SK-N-SH (cell line): ENCODE results near the gene IFNA5. TPM values are rescaled to one million over a fixed set of nuclear protein-coding genes. Genes with fewer than 3 reads are reported as not detected.

ENCODE experiments used
- CTCF ChIA-PET: fragments of 300-600, 350-600 bp; formaldehyde crosslinking; extraction: SDS; loops from one replicate; lab custom pipeline; 2021; lab: Yijun Ruan, JAX
- POLR2A ChIA-PET: fragments of 350-600 bp; sonication (Branson Sonifier 250); formaldehyde crosslinking; extraction: SDS; loops from one replicate; lab custom pipeline; 2020; ENCODE audit warnings: antibody characterized with exemption, inconsistent platforms; lab: Yijun Ruan, JAX
- DNase-seq: peaks from one replicate; pipeline ENCODE4 v3.0.0; 2012
- H2AFZ ChIP-seq: fragments of 200-600 bp; sonication (generic); 2 replicates; pipeline ENCODE4 v1.8.1; 2016; ENCODE audit warnings: antibody characterized with exemption, mild to moderate bottlenecking, low read depth
- H3F3A ChIP-seq: fragments of 200-600 bp; sonication (generic); replicated peaks from 2 replicates; pipeline ENCODE3; 2016; ENCODE audit warnings: antibody characterized with exemption, mild to moderate bottlenecking; ENCODE audit not compliant: insufficient read depth
- H3K27ac ChIP-seq, 2 experiments: fragments of 200-500 bp in 1 of 2; fragments of 200-600 bp in 1 of 2; sonication (Bioruptor generic) in 1 of 2; sonication (generic), shearing (Covaris generic) in 1 of 2; 2 replicates each; pipeline versions ENCODE4 v1.5.1 to v1.6.1; 2014 to 2016; ENCODE audit warnings: low read depth in 2 of 2, inconsistent platforms in 1 of 2, low read length in 1 of 2, mild to moderate bottlenecking in 1 of 2, mixed read lengths in 1 of 2
- H3K27me3 ChIP-seq: fragments of 200-600 bp; sonication (generic), shearing (Covaris generic); 2 replicates; pipeline ENCODE4 v1.6.1; 2016; ENCODE audit warnings: mixed run types; ENCODE audit not compliant: insufficient read depth
- H3K36me3 ChIP-seq, 2 experiments: fragments of 200-500 bp in 1 of 2; fragments of 200-600 bp in 1 of 2; sonication (Bioruptor generic) in 1 of 2; sonication (generic) in 1 of 2; replicated peaks in 1 of 2; 2 replicates each; pipeline versions ENCODE3 to v1.5.1; 2014 to 2016; ENCODE audit warnings: low read length in 1 of 2, mild to moderate bottlenecking in 1 of 2; ENCODE audit not compliant: insufficient read depth in 2 of 2, control insufficient read depth in 1 of 2
- H3K4me1 ChIP-seq, 2 experiments: fragments of 200-500 bp in 1 of 2; fragments of 200-600 bp in 1 of 2; sonication (Bioruptor generic) in 1 of 2; sonication (generic), shearing (Covaris generic) in 1 of 2; 2 replicates each; pipeline versions ENCODE4 v1.5.1 to v1.6.1; 2014 to 2016; ENCODE audit warnings: low read depth in 1 of 2, low read length in 1 of 2, mixed run types in 1 of 2; ENCODE audit not compliant: insufficient read depth in 2 of 2, control insufficient read depth in 1 of 2
- H3K4me2 ChIP-seq: fragments of 200-600 bp; sonication (generic), shearing (Covaris generic); 2 replicates; pipeline ENCODE4 v1.6.1; 2017; ENCODE audit warnings: mixed run types
- H3K4me3 ChIP-seq, 2 experiments: fragments of 200-500 bp in 1 of 2; fragments of 200-600 bp in 1 of 2; sonication (Bioruptor generic) in 1 of 2; sonication (generic), shearing (Covaris generic) in 1 of 2; 2 replicates each; pipeline versions ENCODE4 v1.5.1 to v1.8.1; 2014 to 2016; ENCODE audit warnings: low read depth in 2 of 2, inconsistent platforms in 1 of 2, low read length in 1 of 2, mild to moderate bottlenecking in 1 of 2, mixed read lengths in 1 of 2, moderate library complexity in 1 of 2
- H3K79me2 ChIP-seq: fragments of 200-600 bp; sonication (generic); 2 replicates; pipeline ENCODE4 v1.8.1; 2017; ENCODE audit warnings: mild to moderate bottlenecking; ENCODE audit not compliant: insufficient read depth
- H3K9ac ChIP-seq: fragments of 200-600 bp; sonication (generic); 2 replicates; pipeline ENCODE4 v1.6.1; 2017; ENCODE audit warnings: mixed run types
- H3K9me2 ChIP-seq: fragments of 200-600 bp; sonication (generic); 2 replicates; pipeline ENCODE4 v1.6.1; 2017; ENCODE audit warnings: mixed run types
- H3K9me3 ChIP-seq: fragments of 200-600 bp; sonication (generic); 2 replicates; pipeline ENCODE4 v1.6.1; 2017; ENCODE audit warnings: mixed run types, mild to moderate bottlenecking, moderate library complexity
- H4K20me1 ChIP-seq: fragments of 200-600 bp; sonication (generic); 2 replicates; pipeline ENCODE4 v1.6.1; 2017; ENCODE audit warnings: mild to moderate bottlenecking, mixed run types; ENCODE audit not compliant: insufficient read depth
- CHD2 ChIP-seq: fragments of 150-350 bp; IDR thresholded peaks from 2 replicates; pipeline ENCODE4 v1.6.1; 2018; ENCODE audit warnings: low read length; ENCODE audit not compliant: partially characterized antibody
- ELF1 ChIP-seq: IDR thresholded peaks from 2 replicates; pipeline ENCODE4 v1.4.0; 2012
- EP300 ChIP-seq, 2 experiments: IDR thresholded peaks; 2 replicates each; pipeline versions ENCODE4 v1.4.0 to v1.6.1; 2012; ENCODE audit warnings: borderline replicate concordance in 1 of 2, low read depth in 1 of 2, low read length in 1 of 2
- FOXJ3 ChIP-seq: sonication (generic); formaldehyde crosslinking; IDR thresholded peaks from 2 replicates; pipeline ENCODE4 v1.5.1; 2020; ENCODE audit warnings: mild to moderate bottlenecking, missing genetic modification reagents
- GABPA ChIP-seq: IDR thresholded peaks from 2 replicates; pipeline ENCODE4 v1.4.0; 2012; ENCODE audit warnings: low read depth, mild to moderate bottlenecking
- MEF2A ChIP-seq: IDR thresholded peaks from 2 replicates; pipeline ENCODE4 v1.4.0; 2012; ENCODE audit warnings: low read depth, borderline replicate concordance
- POLR2AphosphoS5 ChIP-seq: IDR thresholded peaks from 2 replicates; pipeline ENCODE4 v1.6.1; 2012; ENCODE audit warnings: low read depth, low read length
- RCOR1 ChIP-seq: fragments of 150-350 bp; IDR thresholded peaks from 2 replicates; pipeline ENCODE4 v1.6.1; 2017; ENCODE audit warnings: antibody characterized with exemption, low read length
- TAF1 ChIP-seq: IDR thresholded peaks from 2 replicates; pipeline ENCODE4 v1.6.1; 2012; ENCODE audit warnings: low read depth, mild to moderate bottlenecking, low read length, moderate library complexity, borderline replicate concordance
- TEAD4 ChIP-seq: IDR thresholded peaks from 2 replicates; pipeline ENCODE4 v1.4.0; 2012; ENCODE audit warnings: mild to moderate bottlenecking, borderline replicate concordance; ENCODE audit not compliant: insufficient read depth
- WGBS: methylation state at CpG from one replicate; pipeline ENCODE4 v1.1.6; 2017; ENCODE audit warnings: low lambda C conversion rate; 5-methylcytosine and 5-hydroxymethylcytosine counted together
- polyA plus RNA-seq, 3 experiments: library from polyadenylated mRNA; depleted of rRNA; stranded (reverse); fragments of >200 nt; gene quantifications; 2 replicates each; pipeline ENCODE4 v1.2.3, GENCODE V29; 2012
- TF ChIP-seq, protein P1 (sequence below): IDR thresholded peaks from 2 replicates; pipeline ENCODE4 v1.4.0; 2012; ENCODE audit warnings: low read depth, borderline replicate concordance
- TF ChIP-seq, protein P2 (sequence below): IDR thresholded peaks from 2 replicates; pipeline ENCODE4 v1.4.0; 2012; ENCODE audit warnings: low read depth, borderline replicate concordance
- TF ChIP-seq, protein P3 (sequence below): fragments of 150-350 bp; IDR thresholded peaks from 2 replicates; pipeline ENCODE4 v1.6.1; 2017; ENCODE audit warnings: antibody characterized with exemption, low read length, low read depth, borderline replicate concordance
- TF ChIP-seq, protein P4 (sequence below): fragments of 200-600 bp; sonication (generic); IDR thresholded peaks from 2 replicates; pipeline ENCODE4 v1.6.1; 2017; ENCODE audit warnings: antibody characterized with exemption, mild to moderate bottlenecking, moderate library complexity
- TF ChIP-seq, protein P5 (sequence below): IDR thresholded peaks from 2 replicates; pipeline ENCODE4; 2012

The IFNA5 gene
- polyA plus RNA-seq, 1 of the 3 experiments (the other 2 are of a cell fraction) = not detected

DNA sequence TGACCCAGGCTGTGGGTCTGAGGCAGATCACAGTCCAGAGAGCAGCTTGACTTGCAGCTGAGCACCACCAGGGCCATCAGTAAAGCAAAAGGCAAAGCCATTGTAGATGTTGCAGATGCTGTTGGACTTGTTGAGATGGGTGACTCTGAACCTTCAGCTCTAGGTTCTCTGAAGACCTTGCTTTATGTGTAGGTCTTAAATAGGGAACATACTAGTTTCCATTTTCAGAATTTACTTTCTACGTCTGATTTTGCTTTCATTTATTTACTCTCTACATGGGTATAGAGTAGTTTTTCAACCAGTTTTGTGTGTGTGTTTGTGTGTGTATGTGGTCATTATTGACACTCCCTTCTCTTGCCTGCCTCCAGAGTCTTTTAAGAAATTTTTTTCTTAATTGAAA, 45.7 kb upstream of the IFNA5 start, which contains the start of gene IFNA6 (continued):
- no peak for TF ChIP-seq EP300 (IDR thresholded peaks at IDR 0.05; ENCODE audit: borderline replicate concordance in 1 of 2, low read depth in 1 of 2, low read length in 1 of 2)
- TF ChIP-seq, protein P1, sequence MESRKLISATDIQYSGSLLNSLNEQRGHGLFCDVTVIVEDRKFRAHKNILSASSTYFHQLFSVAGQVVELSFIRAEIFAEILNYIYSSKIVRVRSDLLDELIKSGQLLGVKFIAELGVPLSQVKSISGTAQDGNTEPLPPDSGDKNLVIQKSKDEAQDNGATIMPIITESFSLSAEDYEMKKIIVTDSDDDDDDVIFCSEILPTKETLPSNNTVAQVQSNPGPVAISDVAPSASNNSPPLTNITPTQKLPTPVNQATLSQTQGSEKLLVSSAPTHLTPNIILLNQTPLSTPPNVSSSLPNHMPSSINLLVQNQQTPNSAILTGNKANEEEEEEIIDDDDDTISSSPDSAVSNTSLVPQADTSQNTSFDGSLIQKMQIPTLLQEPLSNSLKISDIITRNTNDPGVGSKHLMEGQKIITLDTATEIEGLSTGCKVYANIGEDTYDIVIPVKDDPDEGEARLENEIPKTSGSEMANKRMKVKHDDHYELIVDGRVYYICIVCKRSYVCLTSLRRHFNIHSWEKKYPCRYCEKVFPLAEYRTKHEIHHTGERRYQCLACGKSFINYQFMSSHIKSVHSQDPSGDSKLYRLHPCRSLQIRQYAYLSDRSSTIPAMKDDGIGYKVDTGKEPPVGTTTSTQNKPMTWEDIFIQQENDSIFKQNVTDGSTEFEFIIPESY = no peak

DNA sequence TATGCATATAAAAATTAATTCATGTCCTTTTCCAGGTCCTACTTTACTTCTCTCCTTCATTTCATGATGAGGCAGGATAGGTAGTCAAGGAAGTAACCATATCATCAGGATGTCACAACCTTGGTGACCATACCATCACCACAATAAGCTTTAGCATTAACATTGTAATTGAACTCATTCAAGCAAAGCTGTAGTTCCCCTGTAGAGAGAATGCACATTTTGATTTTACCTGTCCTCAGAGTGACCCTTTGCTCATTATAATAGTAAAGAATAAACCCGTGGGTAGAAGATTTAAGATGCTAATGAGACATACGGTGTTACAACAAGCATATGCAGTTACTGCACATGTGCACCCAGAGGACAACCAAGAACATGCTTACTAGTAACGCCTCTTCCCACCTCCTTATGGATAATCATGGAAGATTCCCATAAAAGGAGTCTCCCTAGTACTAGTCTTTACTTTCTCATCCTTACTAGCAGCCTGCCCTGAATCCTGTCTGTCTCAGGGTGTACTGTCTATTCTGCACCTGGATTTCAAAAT, 43.4 kb upstream of the IFNA5 start:
- TF ChIP-seq MEF2A (no peak), CHD2 (no peak), RCOR1 (no peak), ELF1 (no peak), POLR2AphosphoS5 (no peak), TEAD4 (no peak), TAF1 (no peak), FOXJ3 (no peak), GABPA (no peak)
- TF ChIP-seq, protein P2, sequence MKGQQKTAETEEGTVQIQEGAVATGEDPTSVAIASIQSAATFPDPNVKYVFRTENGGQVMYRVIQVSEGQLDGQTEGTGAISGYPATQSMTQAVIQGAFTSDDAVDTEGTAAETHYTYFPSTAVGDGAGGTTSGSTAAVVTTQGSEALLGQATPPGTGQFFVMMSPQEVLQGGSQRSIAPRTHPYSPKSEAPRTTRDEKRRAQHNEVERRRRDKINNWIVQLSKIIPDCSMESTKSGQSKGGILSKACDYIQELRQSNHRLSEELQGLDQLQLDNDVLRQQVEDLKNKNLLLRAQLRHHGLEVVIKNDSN = no peak
- TF ChIP-seq, protein P3, sequence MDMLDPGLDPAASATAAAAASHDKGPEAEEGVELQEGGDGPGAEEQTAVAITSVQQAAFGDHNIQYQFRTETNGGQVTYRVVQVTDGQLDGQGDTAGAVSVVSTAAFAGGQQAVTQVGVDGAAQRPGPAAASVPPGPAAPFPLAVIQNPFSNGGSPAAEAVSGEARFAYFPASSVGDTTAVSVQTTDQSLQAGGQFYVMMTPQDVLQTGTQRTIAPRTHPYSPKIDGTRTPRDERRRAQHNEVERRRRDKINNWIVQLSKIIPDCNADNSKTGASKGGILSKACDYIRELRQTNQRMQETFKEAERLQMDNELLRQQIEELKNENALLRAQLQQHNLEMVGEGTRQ = no peak
- TF ChIP-seq, protein P4, sequence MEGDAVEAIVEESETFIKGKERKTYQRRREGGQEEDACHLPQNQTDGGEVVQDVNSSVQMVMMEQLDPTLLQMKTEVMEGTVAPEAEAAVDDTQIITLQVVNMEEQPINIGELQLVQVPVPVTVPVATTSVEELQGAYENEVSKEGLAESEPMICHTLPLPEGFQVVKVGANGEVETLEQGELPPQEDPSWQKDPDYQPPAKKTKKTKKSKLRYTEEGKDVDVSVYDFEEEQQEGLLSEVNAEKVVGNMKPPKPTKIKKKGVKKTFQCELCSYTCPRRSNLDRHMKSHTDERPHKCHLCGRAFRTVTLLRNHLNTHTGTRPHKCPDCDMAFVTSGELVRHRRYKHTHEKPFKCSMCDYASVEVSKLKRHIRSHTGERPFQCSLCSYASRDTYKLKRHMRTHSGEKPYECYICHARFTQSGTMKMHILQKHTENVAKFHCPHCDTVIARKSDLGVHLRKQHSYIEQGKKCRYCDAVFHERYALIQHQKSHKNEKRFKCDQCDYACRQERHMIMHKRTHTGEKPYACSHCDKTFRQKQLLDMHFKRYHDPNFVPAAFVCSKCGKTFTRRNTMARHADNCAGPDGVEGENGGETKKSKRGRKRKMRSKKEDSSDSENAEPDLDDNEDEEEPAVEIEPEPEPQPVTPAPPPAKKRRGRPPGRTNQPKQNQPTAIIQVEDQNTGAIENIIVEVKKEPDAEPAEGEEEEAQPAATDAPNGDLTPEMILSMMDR = no peak
- TF ChIP-seq, protein P5, sequence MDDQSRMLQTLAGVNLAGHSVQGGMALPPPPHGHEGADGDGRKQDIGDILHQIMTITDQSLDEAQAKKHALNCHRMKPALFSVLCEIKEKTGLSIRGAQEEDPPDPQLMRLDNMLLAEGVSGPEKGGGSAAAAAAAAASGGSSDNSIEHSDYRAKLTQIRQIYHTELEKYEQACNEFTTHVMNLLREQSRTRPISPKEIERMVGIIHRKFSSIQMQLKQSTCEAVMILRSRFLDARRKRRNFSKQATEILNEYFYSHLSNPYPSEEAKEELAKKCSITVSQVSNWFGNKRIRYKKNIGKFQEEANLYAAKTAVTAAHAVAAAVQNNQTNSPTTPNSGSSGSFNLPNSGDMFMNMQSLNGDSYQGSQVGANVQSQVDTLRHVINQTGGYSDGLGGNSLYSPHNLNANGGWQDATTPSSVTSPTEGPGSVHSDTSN = no peak
- Histone ChIP-seq H4K20me1 (no peaks in the 10 kb centered on the region), H3K4me2 (no peak overlapping the region), H3F3A (no peaks in the 10 kb centered on the region), H2AFZ (no peak overlapping the region), H3K9me2 (no peaks in the 10 kb centered on the region), H3K9me3 (no peaks in the 10 kb centered on the region), H3K9ac (no peak overlapping the region), H3K27me3 (no peaks in the 10 kb centered on the region; the same call in 1 of the 2 replicates), H3K36me3 (no peaks in the 10 kb centered on the region), H3K4me3 (no peak overlapping the region), H3K4me1 (no peaks in the 10 kb centered on the region), H3K79me2 (no peaks in the 10 kb centered on the region), H3K27ac (no peak overlapping the region)
- ChIA-PET POLR2A (no interaction called here), CTCF (interaction anchor here (1.4 kb wide), 1 partner anchor 47 kb away, joined by 6 read pairs; no protein-coding TSS in a partner anchor)
- WGBS = 5% methylated on average over 3 of the region's 3 CpGs
- no peak for DNase-seq
